ENCODE data around the gene TXNDC17.

The TXNDC17 gene

DNA sequence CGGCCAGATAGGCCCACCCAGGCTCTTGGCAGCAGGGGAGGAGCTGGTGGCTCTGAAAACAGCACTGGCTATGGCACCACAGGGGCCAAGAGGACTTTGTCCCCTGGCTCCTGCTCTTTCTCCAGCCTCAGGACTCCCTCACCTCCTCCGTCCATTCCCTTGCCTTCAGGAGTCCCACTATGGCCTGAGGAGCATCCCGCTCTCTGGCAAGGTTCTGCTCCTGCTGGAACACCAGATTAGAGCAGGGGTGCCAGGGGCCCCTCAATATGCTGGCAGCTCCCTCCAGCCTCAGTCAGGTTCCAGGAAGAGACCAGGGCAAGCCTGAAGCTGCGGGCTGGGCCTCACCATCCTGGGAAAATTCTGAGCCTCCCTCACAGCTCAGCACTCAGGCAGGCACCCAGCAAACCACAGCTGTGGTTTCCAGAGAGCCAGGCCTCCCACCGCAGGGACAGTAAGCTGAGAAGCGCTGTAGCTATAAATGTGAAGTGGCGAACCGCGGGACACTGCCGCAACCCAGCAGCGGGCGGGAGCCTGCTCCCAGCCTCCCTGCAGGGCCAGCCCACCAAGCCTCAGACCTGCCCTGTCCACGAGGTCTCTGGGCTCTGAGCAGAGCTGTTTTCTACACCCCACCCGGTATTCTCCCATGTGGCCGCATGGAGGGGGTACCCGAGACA, 36.4 kb downstream of the TXNDC17 start:
- DNase-seq (ENCODE audit: low read depth): peak; percentile 84
- H3K4me3 ChIP-seq (ENCODE audit: low read depth, low read length): no peak overlapping the region

DNA sequence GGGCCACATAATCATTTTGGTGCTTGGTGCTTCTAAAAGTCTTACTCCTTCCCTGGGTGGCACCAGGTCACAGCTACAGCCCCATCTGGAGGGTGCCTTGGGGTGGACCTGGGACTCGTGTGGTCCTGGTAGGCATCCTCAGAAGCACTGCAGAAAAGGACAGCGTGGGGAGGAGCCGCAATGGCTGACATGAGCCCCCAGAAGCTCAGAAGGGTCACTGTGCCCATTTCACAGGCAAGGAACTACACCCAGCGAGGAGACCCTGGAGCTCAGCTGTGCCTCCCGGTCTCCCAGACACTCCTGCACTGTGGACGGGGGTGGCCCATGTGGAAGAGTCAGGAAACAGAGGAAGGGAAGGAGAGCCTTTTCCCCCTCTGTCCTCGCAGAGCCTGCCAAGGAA, 37.1 kb downstream of the TXNDC17 start:
- TF ChIP-seq, protein P1, sequence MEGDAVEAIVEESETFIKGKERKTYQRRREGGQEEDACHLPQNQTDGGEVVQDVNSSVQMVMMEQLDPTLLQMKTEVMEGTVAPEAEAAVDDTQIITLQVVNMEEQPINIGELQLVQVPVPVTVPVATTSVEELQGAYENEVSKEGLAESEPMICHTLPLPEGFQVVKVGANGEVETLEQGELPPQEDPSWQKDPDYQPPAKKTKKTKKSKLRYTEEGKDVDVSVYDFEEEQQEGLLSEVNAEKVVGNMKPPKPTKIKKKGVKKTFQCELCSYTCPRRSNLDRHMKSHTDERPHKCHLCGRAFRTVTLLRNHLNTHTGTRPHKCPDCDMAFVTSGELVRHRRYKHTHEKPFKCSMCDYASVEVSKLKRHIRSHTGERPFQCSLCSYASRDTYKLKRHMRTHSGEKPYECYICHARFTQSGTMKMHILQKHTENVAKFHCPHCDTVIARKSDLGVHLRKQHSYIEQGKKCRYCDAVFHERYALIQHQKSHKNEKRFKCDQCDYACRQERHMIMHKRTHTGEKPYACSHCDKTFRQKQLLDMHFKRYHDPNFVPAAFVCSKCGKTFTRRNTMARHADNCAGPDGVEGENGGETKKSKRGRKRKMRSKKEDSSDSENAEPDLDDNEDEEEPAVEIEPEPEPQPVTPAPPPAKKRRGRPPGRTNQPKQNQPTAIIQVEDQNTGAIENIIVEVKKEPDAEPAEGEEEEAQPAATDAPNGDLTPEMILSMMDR (IDR thresholded peaks at IDR 0.05; ENCODE audit: low read depth, low read length): no peak
- no peak for TF ChIP-seq POLR2A (IDR thresholded peaks at IDR 0.05; ENCODE audit: extremely low read depth, insufficient read length)

More for the DNA sequence above, 36.4 kb downstream of the TXNDC17 start:
- TF ChIP-seq MYC (IDR thresholded peaks at IDR 0.05; ENCODE audit: low read depth, low read length) (peak; percentile 56; the same call in 1 of the 2 replicates), POLR2A (IDR thresholded peaks at IDR 0.05; ENCODE audit: extremely low read depth, insufficient read length) (no peak)
- TF ChIP-seq, protein P2, sequence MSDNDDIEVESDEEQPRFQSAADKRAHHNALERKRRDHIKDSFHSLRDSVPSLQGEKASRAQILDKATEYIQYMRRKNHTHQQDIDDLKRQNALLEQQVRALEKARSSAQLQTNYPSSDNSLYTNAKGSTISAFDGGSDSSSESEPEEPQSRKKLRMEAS (IDR thresholded peaks at IDR 0.05; ENCODE audit: low read depth, low read length): peak; percentile 58; the same call in 1 of the 2 replicates

DNA sequence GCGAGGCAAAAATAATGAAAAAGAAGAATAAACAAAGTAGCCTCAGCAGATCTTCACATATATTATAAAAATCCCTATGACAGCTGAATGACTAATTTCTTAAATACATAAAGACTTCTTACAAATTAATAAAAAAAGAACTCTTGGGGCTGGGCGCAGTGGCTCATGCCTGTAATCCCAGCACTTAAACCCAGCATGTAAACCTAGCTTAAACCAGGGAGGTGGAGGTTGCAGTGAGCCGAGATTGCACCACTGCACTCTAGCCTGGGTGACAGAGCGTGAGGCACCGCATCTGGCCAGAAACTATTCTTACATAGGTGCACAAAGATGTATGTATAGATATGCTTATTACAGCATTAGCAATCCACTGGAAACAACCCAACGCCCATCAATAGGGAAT, 38.4 kb downstream of the TXNDC17 start:
- TF ChIP-seq, protein P1 (IDR thresholded peaks at IDR 0.05; ENCODE audit: low read depth, low read length): no peak
- TF ChIP-seq, protein P2 (IDR thresholded peaks at IDR 0.05; ENCODE audit: low read depth, low read length): no peak
- TF ChIP-seq POLR2A (IDR thresholded peaks at IDR 0.05; ENCODE audit: extremely low read depth, insufficient read length) (no peak), MYC (IDR thresholded peaks at IDR 0.05; ENCODE audit: low read depth, low read length) (no peak)
- DNase-seq (ENCODE audit: low read depth): no peak
- H3K4me3 ChIP-seq (ENCODE audit: low read depth, low read length): no peak overlapping the region

More for the DNA sequence above, 37.1 kb downstream of the TXNDC17 start:
- no peak overlapping the region for H3K4me3 ChIP-seq (ENCODE audit: low read depth, low read length)
- no peak for DNase-seq (ENCODE audit: low read depth)

DNA sequence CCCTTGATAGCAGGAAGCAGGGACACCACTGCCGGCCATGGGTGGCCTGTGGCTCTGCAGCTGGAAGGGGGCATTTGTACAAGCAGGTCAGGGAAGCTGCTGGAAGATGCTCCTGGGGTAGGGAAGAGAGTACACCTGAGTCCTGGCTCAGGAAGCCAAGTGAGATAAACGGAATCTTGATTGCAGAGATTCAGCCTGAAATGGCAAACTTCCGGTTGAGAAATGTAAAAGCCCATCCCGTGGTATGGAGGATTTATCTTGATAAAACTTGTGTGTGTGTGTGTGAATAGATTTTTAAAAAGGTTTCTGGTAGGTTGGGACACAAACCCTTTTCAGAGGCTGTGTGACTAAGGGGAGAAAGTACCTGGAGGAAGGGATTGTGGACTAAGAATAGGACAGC, 40.3 kb downstream of the TXNDC17 start:
- TF ChIP-seq, protein P1 (IDR thresholded peaks at IDR 0.05; ENCODE audit: low read depth, low read length): no peak
- TF ChIP-seq, protein P2 (IDR thresholded peaks at IDR 0.05; ENCODE audit: low read depth, low read length): no peak
- TF ChIP-seq POLR2A (IDR thresholded peaks at IDR 0.05; ENCODE audit: extremely low read depth, insufficient read length) (no peak), MYC (IDR thresholded peaks at IDR 0.05; ENCODE audit: low read depth, low read length) (no peak)
- no peak overlapping the region for H3K4me3 ChIP-seq (ENCODE audit: low read depth, low read length)
- no peak for DNase-seq (ENCODE audit: low read depth)

DNA sequence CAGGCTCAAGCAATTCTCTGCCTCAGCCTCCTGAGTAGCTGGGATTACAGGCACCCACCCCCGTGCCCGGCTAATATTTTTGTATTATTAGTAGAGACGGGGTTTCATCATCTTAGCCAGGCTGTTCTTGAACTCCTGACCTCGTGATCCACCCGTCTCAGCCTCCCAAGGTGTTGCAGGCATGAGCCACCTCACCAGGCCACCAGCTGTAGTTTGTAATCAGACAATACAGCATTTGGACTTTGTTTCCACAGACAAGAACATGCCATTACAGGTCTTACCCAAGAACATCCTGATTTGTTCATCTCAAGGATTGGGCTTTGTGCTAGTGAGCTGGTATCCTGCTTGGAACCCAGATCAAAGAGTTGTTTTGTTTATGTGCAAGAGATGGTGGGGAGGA, 40.8 kb downstream of the TXNDC17 start:
- H3K4me3 ChIP-seq (ENCODE audit: low read depth, low read length): no peak overlapping the region
- no peak for DNase-seq (ENCODE audit: low read depth)
- TF ChIP-seq POLR2A (IDR thresholded peaks at IDR 0.05; ENCODE audit: extremely low read depth, insufficient read length): no peak
- TF ChIP-seq, protein P2 (IDR thresholded peaks at IDR 0.05; ENCODE audit: low read depth, low read length): no peak
- TF ChIP-seq, protein P1 (IDR thresholded peaks at IDR 0.05; ENCODE audit: low read depth, low read length): no peak
- no peak for TF ChIP-seq MYC (IDR thresholded peaks at IDR 0.05; ENCODE audit: low read depth, low read length)

DNA sequence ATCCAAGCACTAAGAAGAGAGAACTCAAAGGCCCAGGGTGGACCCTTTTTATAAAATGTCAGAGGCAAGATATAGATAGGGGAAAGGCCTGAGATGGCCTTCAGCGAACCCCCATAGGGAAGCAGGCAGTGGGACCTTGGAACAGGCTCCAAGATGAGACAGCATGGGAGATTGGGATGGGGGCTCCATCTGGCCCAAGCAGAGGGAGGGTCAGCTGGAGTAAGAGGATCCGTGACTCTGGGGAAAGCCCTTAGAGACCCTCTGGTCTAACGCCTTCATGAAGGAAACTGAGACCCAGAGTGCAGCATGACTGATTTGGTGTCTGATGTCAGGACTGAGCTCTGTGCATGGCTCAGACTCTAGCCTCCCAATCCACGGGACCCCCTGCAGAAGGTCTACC, 41.5 kb downstream of the TXNDC17 start:
- no peak for DNase-seq (ENCODE audit: low read depth)
- no peak for TF ChIP-seq POLR2A (IDR thresholded peaks at IDR 0.05; ENCODE audit: extremely low read depth, insufficient read length)
- TF ChIP-seq, protein P1 (IDR thresholded peaks at IDR 0.05; ENCODE audit: low read depth, low read length): no peak
- TF ChIP-seq MYC (IDR thresholded peaks at IDR 0.05; ENCODE audit: low read depth, low read length): no peak
- TF ChIP-seq, protein P2 (IDR thresholded peaks at IDR 0.05; ENCODE audit: low read depth, low read length): no peak
- H3K4me3 ChIP-seq (ENCODE audit: low read depth, low read length): no peak overlapping the region

All from NB4 (cell line).